ENCODE results near the gene SLC11A2. TPM values are rescaled to one million over a fixed set of nuclear protein-coding genes. Genes with fewer than 3 reads are reported as not detected.

Gene SLC11A2
- total and polyA plus RNA-seq, 2 of the 13 experiments (the other 11 are each of a cell fraction or from before 2014, with no cell fraction given), result 71.7 to 77.0 TPM

DNA sequence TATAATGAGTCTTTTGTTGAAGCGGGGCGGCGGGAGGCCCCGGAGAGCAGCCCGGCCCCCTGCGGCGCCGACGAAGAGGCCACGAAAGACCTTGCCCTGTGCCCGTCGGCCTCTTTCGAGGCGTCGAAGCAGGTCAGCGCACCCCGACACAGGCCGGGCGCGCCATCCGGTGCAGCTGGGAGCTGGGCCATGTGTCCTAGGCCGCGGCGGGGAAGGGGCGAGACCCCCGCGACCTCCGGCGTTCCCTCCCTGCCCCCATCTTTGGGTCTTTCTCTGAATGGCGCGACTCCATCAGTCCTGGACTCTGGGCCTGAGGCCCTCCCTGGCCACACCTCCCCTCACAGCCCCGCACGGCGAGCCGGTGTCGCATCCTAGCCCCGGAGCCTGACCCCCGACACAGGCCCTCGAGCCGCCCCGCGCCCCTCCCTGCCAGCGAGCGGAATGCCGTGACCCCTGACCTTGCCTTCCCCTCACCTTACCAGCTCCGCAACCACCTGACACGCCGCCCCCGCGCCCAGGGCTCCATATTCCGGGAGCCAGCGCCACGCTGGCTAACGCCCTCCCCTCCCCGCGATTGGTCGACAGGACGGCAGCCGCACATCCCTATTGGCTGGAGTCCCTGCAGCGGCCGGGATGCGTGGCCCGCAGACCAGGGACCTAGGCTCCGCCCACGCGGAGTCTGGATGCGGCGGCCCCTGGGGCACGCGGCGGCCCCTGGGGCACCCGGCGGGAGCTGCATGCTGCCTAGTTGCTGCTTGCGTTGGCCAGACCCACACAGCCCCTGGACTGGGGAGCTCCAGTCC, at the start of gene SLC11A2 (continued):
- TF ChIP-seq, protein P1, sequence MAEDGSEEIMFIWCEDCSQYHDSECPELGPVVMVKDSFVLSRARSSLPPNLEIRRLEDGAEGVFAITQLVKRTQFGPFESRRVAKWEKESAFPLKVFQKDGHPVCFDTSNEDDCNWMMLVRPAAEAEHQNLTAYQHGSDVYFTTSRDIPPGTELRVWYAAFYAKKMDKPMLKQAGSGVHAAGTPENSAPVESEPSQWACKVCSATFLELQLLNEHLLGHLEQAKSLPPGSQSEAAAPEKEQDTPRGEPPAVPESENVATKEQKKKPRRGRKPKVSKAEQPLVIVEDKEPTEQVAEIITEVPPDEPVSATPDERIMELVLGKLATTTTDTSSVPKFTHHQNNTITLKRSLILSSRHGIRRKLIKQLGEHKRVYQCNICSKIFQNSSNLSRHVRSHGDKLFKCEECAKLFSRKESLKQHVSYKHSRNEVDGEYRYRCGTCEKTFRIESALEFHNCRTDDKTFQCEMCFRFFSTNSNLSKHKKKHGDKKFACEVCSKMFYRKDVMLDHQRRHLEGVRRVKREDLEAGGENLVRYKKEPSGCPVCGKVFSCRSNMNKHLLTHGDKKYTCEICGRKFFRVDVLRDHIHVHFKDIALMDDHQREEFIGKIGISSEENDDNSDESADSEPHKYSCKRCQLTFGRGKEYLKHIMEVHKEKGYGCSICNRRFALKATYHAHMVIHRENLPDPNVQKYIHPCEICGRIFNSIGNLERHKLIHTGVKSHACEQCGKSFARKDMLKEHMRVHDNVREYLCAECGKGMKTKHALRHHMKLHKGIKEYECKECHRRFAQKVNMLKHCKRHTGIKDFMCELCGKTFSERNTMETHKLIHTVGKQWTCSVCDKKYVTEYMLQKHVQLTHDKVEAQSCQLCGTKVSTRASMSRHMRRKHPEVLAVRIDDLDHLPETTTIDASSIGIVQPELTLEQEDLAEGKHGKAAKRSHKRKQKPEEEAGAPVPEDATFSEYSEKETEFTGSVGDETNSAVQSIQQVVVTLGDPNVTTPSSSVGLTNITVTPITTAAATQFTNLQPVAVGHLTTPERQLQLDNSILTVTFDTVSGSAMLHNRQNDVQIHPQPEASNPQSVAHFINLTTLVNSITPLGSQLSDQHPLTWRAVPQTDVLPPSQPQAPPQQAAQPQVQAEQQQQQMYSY (CRISPR knock-in tag; IDR thresholded peaks at IDR 0.05), result 0 out of 2 replicates have a peak, but pooled peaks have one; percentile 17
- TF ChIP-seq GPN1 (CRISPR knock-in tag; IDR thresholded peaks at IDR 0.05; ENCODE audit: borderline replicate concordance), result 0 out of 2 replicates have a peak, but pooled peaks have one; percentile 10
- TF ChIP-seq, protein P2, sequence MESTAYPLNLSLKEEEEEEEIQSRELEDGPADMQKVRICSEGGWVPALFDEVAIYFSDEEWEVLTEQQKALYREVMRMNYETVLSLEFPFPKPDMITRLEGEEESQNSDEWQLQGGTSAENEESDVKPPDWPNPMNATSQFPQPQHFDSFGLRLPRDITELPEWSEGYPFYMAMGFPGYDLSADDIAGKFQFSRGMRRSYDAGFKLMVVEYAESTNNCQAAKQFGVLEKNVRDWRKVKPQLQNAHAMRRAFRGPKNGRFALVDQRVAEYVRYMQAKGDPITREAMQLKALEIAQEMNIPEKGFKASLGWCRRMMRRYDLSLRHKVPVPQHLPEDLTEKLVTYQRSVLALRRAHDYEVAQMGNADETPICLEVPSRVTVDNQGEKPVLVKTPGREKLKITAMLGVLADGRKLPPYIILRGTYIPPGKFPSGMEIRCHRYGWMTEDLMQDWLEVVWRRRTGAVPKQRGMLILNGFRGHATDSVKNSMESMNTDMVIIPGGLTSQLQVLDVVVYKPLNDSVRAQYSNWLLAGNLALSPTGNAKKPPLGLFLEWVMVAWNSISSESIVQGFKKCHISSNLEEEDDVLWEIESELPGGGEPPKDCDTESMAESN (CRISPR knock-in tag; conservative IDR thresholded peaks at IDR 0.05), result peak; percentile 20
- TF ChIP-seq, protein P3, sequence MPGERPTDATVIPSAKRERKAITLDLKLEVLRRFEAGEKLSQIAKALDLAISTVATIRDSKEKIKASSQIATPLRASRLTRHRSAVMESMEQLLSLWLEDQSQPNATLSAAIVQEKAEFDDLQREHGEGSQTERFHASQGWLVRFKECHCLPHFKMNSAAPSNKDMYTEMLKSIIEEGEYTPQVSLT (CRISPR knock-in tag; IDR thresholded peaks at IDR 0.05; ENCODE audit: borderline replicate concordance, low read depth), result no peak; the same call in 1 of the 2 replicates
- peak; percentile 68; the same call in 1 of the 2 replicates for TF ChIP-seq ZNF275 (CRISPR knock-in tag; IDR thresholded peaks at IDR 0.05; ENCODE audit: borderline replicate concordance)
- no peak for TF ChIP-seq ZNF30 (CRISPR knock-in tag; IDR thresholded peaks at IDR 0.05)
- peak; percentile 91 for TF ChIP-seq ZSCAN31 (CRISPR knock-in tag; IDR thresholded peaks at IDR 0.05; ENCODE audit: low read depth)
- peak; percentile 71; the same call in 1 of the 2 replicates for TF ChIP-seq ZNF274 (CRISPR knock-in tag; IDR thresholded peaks at IDR 0.05)
- peak; percentile 76; the same call in 1 of the 2 replicates for TF ChIP-seq E2F1 (CRISPR knock-in tag; IDR thresholded peaks at IDR 0.05)
- TF ChIP-seq ZNF101 (CRISPR knock-in tag; IDR thresholded peaks at IDR 0.05; ENCODE audit: borderline replicate concordance, low read depth), result no peak
- peak; percentile 85; the same call in 1 of the 2 replicates for TF ChIP-seq ZNF547 (CRISPR knock-in tag; IDR thresholded peaks at IDR 0.05)
- no peak for TF ChIP-seq PAWR (CRISPR knock-in tag; IDR thresholded peaks at IDR 0.05; ENCODE audit: borderline replicate concordance)
- peak; percentile 77 for TF ChIP-seq KDM2A (CRISPR knock-in tag; IDR thresholded peaks at IDR 0.05; ENCODE audit: borderline replicate concordance, low read depth)
- TF ChIP-seq, protein P4, sequence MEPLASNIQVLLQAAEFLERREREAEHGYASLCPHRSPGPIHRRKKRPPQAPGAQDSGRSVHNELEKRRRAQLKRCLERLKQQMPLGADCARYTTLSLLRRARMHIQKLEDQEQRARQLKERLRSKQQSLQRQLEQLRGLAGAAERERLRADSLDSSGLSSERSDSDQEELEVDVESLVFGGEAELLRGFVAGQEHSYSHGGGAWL (CRISPR knock-in tag; IDR thresholded peaks at IDR 0.05), result peak; percentile 82
- no peak for TF ChIP-seq ZKSCAN8 (CRISPR knock-in tag; IDR thresholded peaks at IDR 0.05; ENCODE audit: borderline replicate concordance)

Data from HepG2 (cell line).